Lower leg skin (tissue), 4 donors: ENCODE results near the gene RAD51B. TPM values are rescaled to one million over a fixed set of nuclear protein-coding genes. Genes with fewer than 3 reads are reported as not detected.

Source experiments
- DNase-seq, 2 donors: peaks; one replicate each; pipeline ENCODE4 v3.0.0-alpha.2; 2019; ENCODE audit warnings: low spot score in 2 of 2
- H3K4me3 ChIP-seq: fragments of 200-600 bp; sonication (generic); 2 replicates; pipeline ENCODE4 v1.5.1; 2017; ENCODE audit warnings: mild to moderate bottlenecking, low read depth; ENCODE audit not compliant: poor library complexity, severe bottlenecking
- CTCF ChIP-seq, 3 donors: fragments of 450-650 bp; IDR thresholded peaks; one replicate each; pipeline ENCODE4 v1.5.1; 2016; ENCODE audit warnings: antibody characterized with exemption in 3 of 3, mild to moderate bottlenecking in 3 of 3, moderate library complexity in 2 of 3
- POLR2A ChIP-seq, 2 donors: fragments of 450-650 bp; IDR thresholded peaks; one replicate each; pipeline ENCODE4 v1.6.1; 2016 to 2017; ENCODE audit warnings: antibody characterized with exemption in 2 of 2, mild to moderate bottlenecking in 1 of 2, moderate library complexity in 1 of 2
- WGBS, 2 donors: methylation state at CpG; one replicate each; pipeline ENCODE4 v1.1.5; 2018; 5-methylcytosine and 5-hydroxymethylcytosine counted together
- intact Hi-C: fragments of 100-400 bp; cut with DNase I; formaldehyde crosslinking; loops from one replicate; pipeline ENCODE4 v1.15.0; 2023; ENCODE audit warnings: low total_unique reads
- total RNA-seq, 4 donors: library from RNA; depleted of rRNA; stranded (reverse); fragments of >200 nt; gene quantifications; one replicate each; pipeline ENCODE4 v1.1.0, GENCODE V29; 2016

RAD51B gene
- total RNA-seq, 4 donors from 2014 or later, result 6.1 to 27.2 (median 13.6) TPM

- no peak for DNase-seq
- WGBS, 2 donors, result 80 to 89% methylated on average over 4 of the region's 4 CpGs
- intact Hi-C loops, result loop anchor here (10.0 kb wide), 1 partner anchor 253 kb away; the partner anchor contains the start of gene ZFP36L1
- H3K4me3 ChIP-seq, result no peak overlapping the region
- TF ChIP-seq CTCF (IDR thresholded peaks at IDR 0.05) (no peak), POLR2A (IDR thresholded peaks at IDR 0.05) (no peak)
These were observed 721.8 kb downstream of the RAD51B start for GRCh38 chr14:68541178-68541896.

- H3K4me3 ChIP-seq, result no peak overlapping the region
- WGBS, 2 donors, result 54 to 67% methylated on average over 2 of the region's 2 CpGs
- intact Hi-C loops, result loop anchor here (10.0 kb wide), 1 partner anchor 252 kb away; the partner anchor contains the start of gene ZFP36L1
- TF ChIP-seq POLR2A (IDR thresholded peaks at IDR 0.05) (no peak), CTCF (IDR thresholded peaks at IDR 0.05) (no peak)
- no peak for DNase-seq
These were observed 722.8 kb downstream of the RAD51B start for GRCh38 chr14:68542346-68542745.

GRCh38 chr14:68543516-68543915 is 723.9 kb downstream of the RAD51B start:
- intact Hi-C loops, result loop anchor here (10.0 kb wide), 1 partner anchor 251 kb away; the partner anchor contains the start of gene ZFP36L1
- DNase-seq, result no peak
- 59 to 64% methylated on average over 3 of the region's 3 CpGs for WGBS, 2 donors
- TF ChIP-seq POLR2A (IDR thresholded peaks at IDR 0.05), result no peak
- no peak for TF ChIP-seq CTCF (IDR thresholded peaks at IDR 0.05)
- no peak overlapping the region for H3K4me3 ChIP-seq

GRCh38 chr14:68544081-68544892 is 724.7 kb downstream of the RAD51B start:
- WGBS, 2 donors, result 17 to 29% methylated on average over 5 of the region's 5 CpGs
- intact Hi-C loops, result loop anchor here (10.0 kb wide), 1 partner anchor 251 kb away; the partner anchor contains the start of gene ZFP36L1
- H3K4me3 ChIP-seq, result no peak overlapping the region
- DNase-seq, result peak; percentile 90 to 94
- no peak for TF ChIP-seq CTCF (IDR thresholded peaks at IDR 0.05)
- no peak for TF ChIP-seq POLR2A (IDR thresholded peaks at IDR 0.05)

GRCh38 chr14:68546839-68547238 is 727.3 kb downstream of the RAD51B start:
- DNase-seq, result peak in 1 of 2 donors; percentile 60
- no peak overlapping the region for H3K4me3 ChIP-seq
- TF ChIP-seq POLR2A (IDR thresholded peaks at IDR 0.05), result no peak
- no peak for TF ChIP-seq CTCF (IDR thresholded peaks at IDR 0.05)
- 61 to 73% methylated on average over 5 of the region's 5 CpGs for WGBS, 2 donors
- intact Hi-C loops, result loop anchor here (10.0 kb wide), 1 partner anchor 248 kb away; the partner anchor contains the start of gene ZFP36L1
